Smooth muscle cell (in vitro differentiated cells): Measurements from ENCODE around the gene EHD4. TPM values are rescaled to one million over a fixed set of nuclear protein-coding genes. Genes with fewer than 3 reads are reported as not detected.

Source experiments
- DNase-seq: peaks from one replicate; lab custom pipeline; 2025; ENCODE audit not compliant: unreplicated experiment; lab: John Stamatoyannopoulos, UW
- H2AFZ ChIP-seq: fragments of 200-600 bp; sonication (generic); 2 replicates; pipeline ENCODE4 v1.6.0; 2016; ENCODE audit warnings: antibody characterized with exemption, low read depth, mild to moderate bottlenecking
- H3F3A ChIP-seq: fragments of 200-600 bp; sonication (generic); 2 replicates; pipeline ENCODE4 v1.6.0; 2017; ENCODE audit warnings: antibody characterized with exemption, low read depth
- H3K27ac ChIP-seq: fragments of 200-600 bp; sonication (generic); 2 replicates; pipeline ENCODE4 v1.5.1; 2016; ENCODE audit warnings: low read depth, mild to moderate bottlenecking
- H3K27me3 ChIP-seq: fragments of 200-600 bp; sonication (generic); 2 replicates; pipeline ENCODE4 v1.6.1; 2016; ENCODE audit warnings: low read depth, mild to moderate bottlenecking
- H3K36me3 ChIP-seq: fragments of 200-600 bp; sonication (generic); 2 replicates; pipeline ENCODE4 v1.5.1; 2016; ENCODE audit warnings: low read depth
- H3K4me1 ChIP-seq: fragments of 200-600 bp; sonication (generic); 2 replicates; pipeline ENCODE4 v1.5.1; 2016; ENCODE audit warnings: low read depth
- H3K4me2 ChIP-seq: fragments of 200-600 bp; sonication (generic); 2 replicates; pipeline ENCODE4 v1.6.0; 2016; ENCODE audit warnings: mild to moderate bottlenecking
- H3K4me3 ChIP-seq: fragments of 200-600 bp; sonication (generic); 2 replicates; pipeline ENCODE4 v1.5.1; 2016; ENCODE audit warnings: mild to moderate bottlenecking
- H3K79me2 ChIP-seq: fragments of 200-600 bp; sonication (generic); 2 replicates; pipeline ENCODE4 v1.6.0; 2016; ENCODE audit warnings: low read depth, mild to moderate bottlenecking
- H3K9ac ChIP-seq: fragments of 200-600 bp; sonication (generic); 2 replicates; pipeline ENCODE4 v1.6.0; 2016; ENCODE audit warnings: low read depth
- H3K9me3 ChIP-seq: fragments of 200-600 bp; sonication (generic); replicated peaks from 2 replicates; pipeline ENCODE4 v1.5.1; 2016; ENCODE audit warnings: low read depth
- H4K20me1 ChIP-seq: fragments of 200-600 bp; sonication (generic); 2 replicates; pipeline ENCODE4 v1.6.0; 2016; ENCODE audit warnings: low read depth
- CTCF ChIP-seq: fragments of 200-600 bp; sonication (generic); IDR thresholded peaks from 2 replicates; pipeline ENCODE4 v1.5.1; 2017; ENCODE audit warnings: borderline replicate concordance, mild to moderate bottlenecking, antibody characterized with exemption; ENCODE audit not compliant: insufficient read depth, poor library complexity, severe bottlenecking
- WGBS: methylation state at CpG from one replicate; pipeline ENCODE4 v1.1.7; 2016; ENCODE audit warnings: low lambda C conversion rate; 5-methylcytosine and 5-hydroxymethylcytosine counted together
- polyA plus RNA-seq: library from polyadenylated mRNA; unstranded; fragments of >200 nt; fragmentation: Nextera tagmentation; extraction: Ambion mirVana; gene quantifications from 2 replicates; pipeline ENCODE4 v1.2.1, GENCODE V29; 2016
- total RNA-seq: library from RNA; depleted of rRNA; stranded (reverse); fragments of >200 nt; gene quantifications from 2 replicates; pipeline ENCODE4 v1.2.3, GENCODE V29; 2014

The EHD4 gene
- total and polyA plus RNA-seq, 2 experiments from 2014 or later = 11.5 to 15.8 TPM

GRCh38 chr15:41961595-41962202 lies 10.7 kb downstream of the EHD4 start:
- Histone ChIP-seq H3K4me2 (no peak overlapping the region), H3K36me3 (no peaks in the 10 kb centered on the region), H2AFZ (no peak overlapping the region), H4K20me1 (peaks cover 49% of the 10 kb centered on the region), H3F3A (no peaks in the 10 kb centered on the region), H3K79me2 (peaks cover 73% of the 10 kb centered on the region), H3K9me3 (no peaks in the 10 kb centered on the region), H3K4me3 (no peak overlapping the region), H3K4me1 (peaks cover 2% of the 10 kb centered on the region), H3K27me3 (no peaks in the 10 kb centered on the region), H3K9ac (no peak overlapping the region), H3K27ac (peak overlapping the region; percentile 28)
- no peak for TF ChIP-seq CTCF
- DNase-seq = no peak
- WGBS = 100% methylated on average over 1 of the region's 1 CpG

DNA sequence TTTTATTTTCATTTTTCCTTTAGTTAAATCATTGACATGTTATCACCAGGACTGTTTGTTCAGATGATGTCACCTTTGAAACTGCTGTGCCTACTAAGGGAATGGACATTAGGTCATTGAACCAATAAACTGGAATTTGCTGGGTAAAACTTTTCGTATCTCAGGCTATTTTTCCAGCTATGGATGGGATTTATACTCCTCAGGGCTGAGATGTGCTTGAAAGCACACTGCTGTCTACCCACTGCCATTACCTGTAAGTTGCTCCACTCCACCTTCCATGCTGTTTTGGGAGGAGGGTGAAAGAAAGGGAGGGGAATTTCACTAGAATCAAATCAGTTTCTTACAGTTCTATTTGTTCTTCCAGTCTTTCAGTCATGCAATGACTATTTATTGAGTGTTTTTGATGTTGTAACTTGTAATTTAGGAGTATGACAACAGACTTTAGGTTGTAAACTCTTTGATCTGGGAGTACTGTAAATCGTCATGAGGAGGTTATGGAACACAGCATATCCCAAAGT lies 11.3 kb downstream of the EHD4 start:
- peaks cover 67% of the 10 kb centered on the region for H3K79me2 ChIP-seq
- H3K27me3 ChIP-seq = no peaks in the 10 kb centered on the region
- DNase-seq = no peak
- H2AFZ ChIP-seq = no peak overlapping the region
- peak overlapping the region; percentile 28 for H3K27ac ChIP-seq
- H3K4me1 ChIP-seq = no peaks in the 10 kb centered on the region
- no peaks in the 10 kb centered on the region for H3F3A ChIP-seq
- 37% methylated on average over 2 of the region's 2 CpGs for WGBS
- H4K20me1 ChIP-seq = peaks cover 49% of the 10 kb centered on the region
- H3K9me3 ChIP-seq = no peaks in the 10 kb centered on the region
- no peak overlapping the region for H3K4me3 ChIP-seq
- no peak overlapping the region for H3K4me2 ChIP-seq
- H3K9ac ChIP-seq = no peak overlapping the region
- TF ChIP-seq CTCF = no peak
- no peaks in the 10 kb centered on the region for H3K36me3 ChIP-seq

DNA sequence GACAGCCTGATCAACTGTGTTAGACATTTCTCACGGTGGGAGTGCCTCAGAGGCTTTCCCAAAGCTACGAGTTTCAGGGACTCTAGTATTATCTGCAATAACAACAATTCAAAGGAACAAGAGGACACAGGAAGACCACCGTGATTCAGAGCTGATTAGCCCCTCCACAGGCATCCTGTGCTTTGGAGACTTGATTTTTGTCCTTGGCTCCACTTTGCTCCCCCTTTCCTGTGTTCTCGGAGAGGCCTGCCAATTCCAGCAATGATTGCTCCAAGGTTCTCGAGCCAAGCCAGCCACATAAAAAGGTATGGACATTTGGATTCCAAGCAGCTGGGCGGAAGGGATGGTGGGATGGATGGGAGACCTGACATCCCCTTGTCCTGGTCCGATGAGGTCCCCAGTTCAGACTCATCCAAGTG lies 14.3 kb downstream of the EHD4 start:
- Histone ChIP-seq H3K4me2 (peak overlapping the region; percentile 58), H3K36me3 (peaks cover 5% of the 10 kb centered on the region), H3K9me3 (no peaks in the 10 kb centered on the region), H3K79me2 (peaks cover 46% of the 10 kb centered on the region), H3K9ac (no peak overlapping the region), H4K20me1 (peaks cover 60% of the 10 kb centered on the region), H2AFZ (no peak overlapping the region), H3K4me1 (no peaks in the 10 kb centered on the region), H3K27me3 (no peaks in the 10 kb centered on the region), H3K27ac (no peak overlapping the region), H3F3A (no peaks in the 10 kb centered on the region), H3K4me3 (no peak overlapping the region)
- TF ChIP-seq CTCF = no peak
- no peak for DNase-seq
- WGBS = 70% methylated on average over 7 of the region's 7 CpGs
